ENCODE results near the gene POLE. TPM values are rescaled to one million over a fixed set of nuclear protein-coding genes. Genes with fewer than 3 reads are reported as not detected.

POLE gene
- total RNA-seq, 1 experiment from 2014 or later = 96.1 TPM

GRCh38 chr12:132648616-132649225, 38.4 kb downstream of the POLE start:
- POLR2A ChIA-PET (ENCODE audit: unreplicated experiment) = no interaction called here
- H4K20me1 ChIP-seq (ENCODE audit: low read length) = no peaks in the 10 kb centered on the region
- no peaks in the 10 kb centered on the region for H3K79me2 ChIP-seq (ENCODE audit: low read length)
- intact Hi-C loops (cut with micrococcal nuclease) = no loop called here
- DNase-seq (no peak), ATAC-seq (no peak)
- no peaks in the 10 kb centered on the region for H3K4me1 ChIP-seq (ENCODE audit: insufficient read depth, low read length)
- H3K9me3 ChIP-seq (ENCODE audit: low read length) = no peaks in the 10 kb centered on the region
- no peak overlapping the region for H3K9ac ChIP-seq (ENCODE audit: low read length)
- no peak overlapping the region for H2AFZ ChIP-seq (ENCODE audit: low read length)
- no peaks in the 10 kb centered on the region for H3F3A ChIP-seq (ENCODE audit: low read length, unreplicated experiment)
- CTCF ChIA-PET = no interaction called here
- H3K9me2 ChIP-seq (replicated peaks; ENCODE audit: low read length) = no peaks in the 10 kb centered on the region
- TF ChIP-seq CTCF (conservative IDR thresholded peaks at IDR 0.05; ENCODE audit: low read depth, low read length) = no peak
- TF ChIP-seq EZH2phosphoT487 (IDR thresholded peaks at IDR 0.05; ENCODE audit: borderline replicate concordance, low read length) = no peak
- no peak for TF ChIP-seq EZH2 (IDR thresholded peaks at IDR 0.05; ENCODE audit: low read length, unreplicated experiment)
- H3K4me2 ChIP-seq (ENCODE audit: low read length) = no peak overlapping the region
- H3K27ac ChIP-seq (ENCODE audit: low read length) = no peak overlapping the region
- peaks cover 53% of the 10 kb centered on the region for H3K36me3 ChIP-seq (ENCODE audit: low read depth, low read length)
- H3K27me3 ChIP-seq (ENCODE audit: low read length) = no peaks in the 10 kb centered on the region
- no TSS peak for BruUV-seq (replicated peaks)
- no peak overlapping the region for H3K4me3 ChIP-seq (ENCODE audit: low read length)

GRCh38 chr12:132647858-132648257, 39.3 kb downstream of the POLE start:
- Histone ChIP-seq H4K20me1 (ENCODE audit: low read length) (no peaks in the 10 kb centered on the region), H3K9me2 (replicated peaks; ENCODE audit: low read length) (no peaks in the 10 kb centered on the region), H3K4me3 (ENCODE audit: low read length) (no peak overlapping the region), H3K4me1 (ENCODE audit: insufficient read depth, low read length) (no peaks in the 10 kb centered on the region), H2AFZ (ENCODE audit: low read length) (no peak overlapping the region), H3K27ac (ENCODE audit: low read length) (no peak overlapping the region), H3K27me3 (ENCODE audit: low read length) (no peaks in the 10 kb centered on the region), H3K9ac (ENCODE audit: low read length) (no peak overlapping the region), H3K4me2 (ENCODE audit: low read length) (no peak overlapping the region), H3K36me3 (ENCODE audit: low read depth, low read length) (peaks cover 52% of the 10 kb centered on the region), H3K79me2 (ENCODE audit: low read length) (no peaks in the 10 kb centered on the region), H3F3A (ENCODE audit: low read length, unreplicated experiment) (no peaks in the 10 kb centered on the region), H3K9me3 (ENCODE audit: low read length) (no peaks in the 10 kb centered on the region)
- DNase-seq = no peak
- ATAC-seq = no peak
- intact Hi-C loops (cut with micrococcal nuclease) = no loop called here
- ChIA-PET CTCF (no interaction called here), POLR2A (ENCODE audit: unreplicated experiment) (no interaction called here)
- BruUV-seq (replicated peaks) = no TSS peak
- TF ChIP-seq CTCF (conservative IDR thresholded peaks at IDR 0.05; ENCODE audit: low read depth, low read length) (no peak), EZH2 (IDR thresholded peaks at IDR 0.05; ENCODE audit: low read length, unreplicated experiment) (no peak), EZH2phosphoT487 (IDR thresholded peaks at IDR 0.05; ENCODE audit: borderline replicate concordance, low read length) (no peak)

GRCh38 chr12:132646850-132647249, 40.3 kb downstream of the POLE start:
- Histone ChIP-seq H3K4me3 (ENCODE audit: low read length) (no peak overlapping the region), H2AFZ (ENCODE audit: low read length) (no peak overlapping the region), H3K4me1 (ENCODE audit: insufficient read depth, low read length) (no peaks in the 10 kb centered on the region), H3K36me3 (ENCODE audit: low read depth, low read length) (peaks cover 58% of the 10 kb centered on the region), H3K9me3 (ENCODE audit: low read length) (no peaks in the 10 kb centered on the region), H3K27me3 (ENCODE audit: low read length) (no peaks in the 10 kb centered on the region), H3K9me2 (replicated peaks; ENCODE audit: low read length) (no peaks in the 10 kb centered on the region), H3K27ac (ENCODE audit: low read length) (no peak overlapping the region), H4K20me1 (ENCODE audit: low read length) (no peaks in the 10 kb centered on the region), H3F3A (ENCODE audit: low read length, unreplicated experiment) (no peaks in the 10 kb centered on the region), H3K79me2 (ENCODE audit: low read length) (no peaks in the 10 kb centered on the region), H3K4me2 (ENCODE audit: low read length) (no peak overlapping the region), H3K9ac (ENCODE audit: low read length) (no peak overlapping the region)
- ATAC-seq (no peak), DNase-seq (no peak)
- TF ChIP-seq EZH2 (IDR thresholded peaks at IDR 0.05; ENCODE audit: low read length, unreplicated experiment) (no peak), EZH2phosphoT487 (IDR thresholded peaks at IDR 0.05; ENCODE audit: borderline replicate concordance, low read length) (no peak), CTCF (conservative IDR thresholded peaks at IDR 0.05; ENCODE audit: low read depth, low read length) (no peak)
- POLR2A ChIA-PET (ENCODE audit: unreplicated experiment) = interaction anchor here (0.7 kb wide), 1 partner anchor 418 kb away, joined by 3 read pairs; no protein-coding TSS in a partner anchor
- intact Hi-C loops (cut with micrococcal nuclease) = no loop called here
- CTCF ChIA-PET = no interaction called here
- no TSS peak for BruUV-seq (replicated peaks)
